ENCODE results near the gene FAM210B.

- TF ChIP-seq NR2C1 (IDR thresholded peaks at IDR 0.05), result no peak
- TF ChIP-seq, protein P1, sequence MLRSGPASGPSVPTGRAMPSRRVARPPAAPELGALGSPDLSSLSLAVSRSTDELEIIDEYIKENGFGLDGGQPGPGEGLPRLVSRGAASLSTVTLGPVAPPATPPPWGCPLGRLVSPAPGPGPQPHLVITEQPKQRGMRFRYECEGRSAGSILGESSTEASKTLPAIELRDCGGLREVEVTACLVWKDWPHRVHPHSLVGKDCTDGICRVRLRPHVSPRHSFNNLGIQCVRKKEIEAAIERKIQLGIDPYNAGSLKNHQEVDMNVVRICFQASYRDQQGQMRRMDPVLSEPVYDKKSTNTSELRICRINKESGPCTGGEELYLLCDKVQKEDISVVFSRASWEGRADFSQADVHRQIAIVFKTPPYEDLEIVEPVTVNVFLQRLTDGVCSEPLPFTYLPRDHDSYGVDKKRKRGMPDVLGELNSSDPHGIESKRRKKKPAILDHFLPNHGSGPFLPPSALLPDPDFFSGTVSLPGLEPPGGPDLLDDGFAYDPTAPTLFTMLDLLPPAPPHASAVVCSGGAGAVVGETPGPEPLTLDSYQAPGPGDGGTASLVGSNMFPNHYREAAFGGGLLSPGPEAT (IDR thresholded peaks at IDR 0.05; ENCODE audit: low read depth), result no peak
Observed at GRCh38 chr20:56347628-56348304, 11.0 kb upstream of the FAM210B start.
